ENCODE measurements around the gene SSH2. TPM values are rescaled to one million over a fixed set of nuclear protein-coding genes. Genes with fewer than 3 reads are reported as not detected.

The SSH2 gene
- total RNA-seq, 1 donor from 2014 or later, result 12.2 TPM

DNA sequence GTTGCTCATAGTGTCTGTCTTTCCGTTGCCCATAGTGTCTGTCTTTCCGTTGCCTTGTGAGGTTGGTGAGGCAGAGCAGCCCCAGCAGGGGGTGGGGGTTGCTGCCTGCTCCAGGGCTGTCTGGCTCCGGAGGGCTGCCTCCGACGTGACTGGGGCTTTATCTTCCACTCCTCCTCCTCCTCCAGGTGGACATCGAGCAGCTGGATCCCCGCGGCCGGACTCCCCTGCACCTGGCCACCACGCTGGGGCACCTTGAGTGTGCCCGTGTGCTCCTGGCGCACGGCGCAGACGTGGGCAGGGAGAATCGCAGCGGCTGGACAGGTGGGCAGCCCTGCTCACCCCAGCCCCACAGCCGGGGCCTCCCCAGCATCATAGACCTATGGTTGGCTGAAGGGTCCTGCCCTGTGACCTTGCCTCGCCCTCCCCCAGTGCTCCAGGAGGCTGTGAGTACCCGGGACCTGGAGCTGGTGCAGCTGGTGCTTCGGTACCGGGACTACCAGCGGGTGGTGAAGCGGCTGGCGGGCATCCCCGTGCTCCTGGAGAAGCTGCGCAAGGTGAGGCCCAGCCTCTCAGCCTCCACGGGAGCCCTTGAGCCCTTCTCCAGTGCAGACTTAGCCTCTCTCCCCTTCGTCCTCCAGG, 322.4 kb downstream of the SSH2 start:
- peaks cover 6% of the 10 kb centered on the region for H3K4me1 Mint-ChIP-seq
- Histone ChIP-seq H3K79me2 (ENCODE audit: low read depth) (peaks cover 6% of the 10 kb centered on the region), H3K27me3 (peaks cover 1% of the 10 kb centered on the region), H3K4me3 (no peak overlapping the region), H3K9me3 (ENCODE audit: low read depth) (no peaks in the 10 kb centered on the region), H3K4me1 (no peaks in the 10 kb centered on the region), H2AFZ (replicated peaks) (no peak overlapping the region), H3K36me3 (no peaks in the 10 kb centered on the region), H3F3A (ENCODE audit: low read depth) (peaks cover 1% of the 10 kb centered on the region), H3K4me2 (no peak overlapping the region), H4K20me1 (ENCODE audit: low read depth) (no peaks in the 10 kb centered on the region), H3K27ac (no peak overlapping the region), H3K9ac (no peak overlapping the region)
- TF ChIP-seq, protein P1, sequence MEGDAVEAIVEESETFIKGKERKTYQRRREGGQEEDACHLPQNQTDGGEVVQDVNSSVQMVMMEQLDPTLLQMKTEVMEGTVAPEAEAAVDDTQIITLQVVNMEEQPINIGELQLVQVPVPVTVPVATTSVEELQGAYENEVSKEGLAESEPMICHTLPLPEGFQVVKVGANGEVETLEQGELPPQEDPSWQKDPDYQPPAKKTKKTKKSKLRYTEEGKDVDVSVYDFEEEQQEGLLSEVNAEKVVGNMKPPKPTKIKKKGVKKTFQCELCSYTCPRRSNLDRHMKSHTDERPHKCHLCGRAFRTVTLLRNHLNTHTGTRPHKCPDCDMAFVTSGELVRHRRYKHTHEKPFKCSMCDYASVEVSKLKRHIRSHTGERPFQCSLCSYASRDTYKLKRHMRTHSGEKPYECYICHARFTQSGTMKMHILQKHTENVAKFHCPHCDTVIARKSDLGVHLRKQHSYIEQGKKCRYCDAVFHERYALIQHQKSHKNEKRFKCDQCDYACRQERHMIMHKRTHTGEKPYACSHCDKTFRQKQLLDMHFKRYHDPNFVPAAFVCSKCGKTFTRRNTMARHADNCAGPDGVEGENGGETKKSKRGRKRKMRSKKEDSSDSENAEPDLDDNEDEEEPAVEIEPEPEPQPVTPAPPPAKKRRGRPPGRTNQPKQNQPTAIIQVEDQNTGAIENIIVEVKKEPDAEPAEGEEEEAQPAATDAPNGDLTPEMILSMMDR (IDR thresholded peaks at IDR 0.05), result no peak
- no peak for TF ChIP-seq EZH2phosphoT487 (IDR thresholded peaks at IDR 0.05)
- TF ChIP-seq EZH2 (IDR thresholded peaks at IDR 0.05), result no peak
- no peak for DNase-seq (ENCODE audit: low spot score)
- no peaks in the 10 kb centered on the region for H3K9me3 Mint-ChIP-seq
- H3K36me3 Mint-ChIP-seq, result peaks cover 10% of the 10 kb centered on the region
- peaks cover 2% of the 10 kb centered on the region for H3K27me3 Mint-ChIP-seq (ENCODE audit: insufficient read depth, low read depth)
- H3K4me3 Mint-ChIP-seq, result no peak overlapping the region
- no peak overlapping the region for H3K27ac Mint-ChIP-seq

DNA sequence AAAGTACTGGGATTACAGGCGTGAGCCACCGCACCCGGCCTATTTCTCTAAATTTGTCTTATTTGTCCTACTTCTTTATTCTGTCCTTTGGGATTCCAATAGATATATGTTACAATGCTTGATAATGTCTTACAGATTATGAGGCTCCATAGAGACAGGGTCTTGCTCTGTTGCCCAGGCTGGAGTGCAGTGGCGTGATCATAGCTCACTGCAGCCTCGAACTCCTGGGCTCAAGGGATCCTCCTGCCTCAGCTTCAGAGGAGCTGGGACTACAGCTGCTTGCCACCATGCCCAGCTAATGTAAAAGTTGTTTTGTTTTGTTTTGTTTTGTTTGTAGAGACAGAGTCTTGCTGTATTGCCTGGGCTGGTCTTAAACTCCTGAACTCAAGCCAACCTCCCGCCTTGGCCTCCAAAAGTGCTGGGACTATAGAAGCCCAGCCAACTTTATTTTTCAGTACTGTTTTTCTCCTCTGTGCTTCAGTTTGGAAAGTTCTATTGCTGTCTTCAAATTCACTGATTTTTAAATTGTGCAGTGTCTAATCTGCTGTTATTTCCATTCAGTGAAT, 326.8 kb downstream of the SSH2 start:
- Histone ChIP-seq H3F3A (ENCODE audit: low read depth) (peaks cover 7% of the 10 kb centered on the region), H3K36me3 (no peaks in the 10 kb centered on the region), H3K9ac (no peak overlapping the region), H3K4me2 (no peak overlapping the region), H3K9me3 (ENCODE audit: low read depth) (no peaks in the 10 kb centered on the region), H4K20me1 (ENCODE audit: low read depth) (no peaks in the 10 kb centered on the region), H2AFZ (replicated peaks) (no peak overlapping the region), H3K4me1 (peaks cover 13% of the 10 kb centered on the region), H3K27ac (no peak overlapping the region), H3K4me3 (no peak overlapping the region), H3K27me3 (no peaks in the 10 kb centered on the region), H3K79me2 (ENCODE audit: low read depth) (peaks cover 31% of the 10 kb centered on the region)
- peaks cover 3% of the 10 kb centered on the region for H3K36me3 Mint-ChIP-seq
- peak overlapping the region; percentile 51 for H3K27ac Mint-ChIP-seq
- H3K27me3 Mint-ChIP-seq (ENCODE audit: insufficient read depth, low read depth), result peaks cover 5% of the 10 kb centered on the region
- TF ChIP-seq EZH2 (IDR thresholded peaks at IDR 0.05) (no peak), EZH2phosphoT487 (IDR thresholded peaks at IDR 0.05) (no peak)
- TF ChIP-seq, protein P1 (IDR thresholded peaks at IDR 0.05), result no peak
- H3K9me3 Mint-ChIP-seq, result no peaks in the 10 kb centered on the region
- H3K4me3 Mint-ChIP-seq, result no peak overlapping the region
- no peak for DNase-seq (ENCODE audit: low spot score)
- H3K4me1 Mint-ChIP-seq, result peaks cover 16% of the 10 kb centered on the region

DNA sequence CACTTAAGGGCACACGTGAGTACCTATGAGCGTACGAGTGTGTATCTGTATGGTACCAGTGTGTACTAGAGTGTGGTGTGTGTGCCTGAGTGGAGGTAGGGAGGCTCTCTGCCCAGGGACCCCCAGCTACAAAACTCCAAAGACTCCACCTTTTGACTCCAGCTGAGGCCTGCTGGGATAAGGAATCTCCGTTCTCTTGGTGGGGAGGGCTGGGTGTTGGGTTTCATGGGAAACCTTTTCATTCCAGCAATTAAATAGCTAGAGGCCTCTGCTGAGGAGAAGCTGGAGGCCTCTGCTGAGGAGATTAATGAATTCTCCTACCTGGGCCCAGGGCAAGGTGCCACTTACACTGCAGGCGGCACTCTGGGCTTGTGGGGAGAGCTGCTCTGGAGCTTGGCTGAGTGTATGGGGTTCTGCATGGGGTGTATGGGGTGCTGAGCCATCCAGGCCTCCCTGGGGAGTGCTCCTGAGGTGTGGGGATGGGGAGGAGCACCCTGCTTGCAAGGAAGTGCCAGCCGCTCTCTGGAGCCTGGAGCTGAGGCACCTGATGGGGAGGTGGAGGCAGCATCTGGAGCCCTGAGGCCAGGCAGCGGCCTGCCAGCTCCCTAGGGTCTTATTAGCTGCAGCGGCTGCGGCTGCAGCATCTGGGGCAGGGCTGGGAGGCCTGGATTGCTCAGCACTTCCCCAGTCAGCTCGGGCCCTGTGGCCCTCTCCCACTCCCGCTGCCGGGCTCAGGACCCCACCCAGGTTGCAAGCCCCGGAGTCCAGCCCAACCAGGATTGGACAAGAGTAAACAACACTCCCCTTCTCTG, 332.5 kb downstream of the SSH2 start:
- Histone ChIP-seq H3K4me1 (peaks cover 51% of the 10 kb centered on the region), H3K9ac (no peak overlapping the region)

More for the DNA sequence above, 332.5 kb downstream of the SSH2 start:
- H3K9me3 Mint-ChIP-seq, result no peaks in the 10 kb centered on the region
- no peaks in the 10 kb centered on the region for H3K36me3 ChIP-seq
- H3K27me3 ChIP-seq, result no peaks in the 10 kb centered on the region
- H3K4me3 ChIP-seq, result no peak overlapping the region
- DNase-seq (ENCODE audit: low spot score), result peak; percentile 66
- H3K27me3 Mint-ChIP-seq (ENCODE audit: insufficient read depth, low read depth), result peaks cover 6% of the 10 kb centered on the region
- peaks cover 34% of the 10 kb centered on the region for H4K20me1 ChIP-seq (ENCODE audit: low read depth)
- H3K4me2 ChIP-seq, result peak overlapping the region; percentile 72
- no peaks in the 10 kb centered on the region for H3K36me3 Mint-ChIP-seq
- peaks cover 40% of the 10 kb centered on the region for H3K79me2 ChIP-seq (ENCODE audit: low read depth)
- no peaks in the 10 kb centered on the region for H3K9me3 ChIP-seq (ENCODE audit: low read depth)
- peaks cover 37% of the 10 kb centered on the region for H3F3A ChIP-seq (ENCODE audit: low read depth)
- peak overlapping the region; percentile 44 for H3K27ac ChIP-seq
- H3K4me1 Mint-ChIP-seq, result peaks cover 42% of the 10 kb centered on the region
- no peak for TF ChIP-seq EZH2phosphoT487 (IDR thresholded peaks at IDR 0.05)
- no peak for TF ChIP-seq EZH2 (IDR thresholded peaks at IDR 0.05)
- TF ChIP-seq, protein P1 (IDR thresholded peaks at IDR 0.05), result no peak
- H2AFZ ChIP-seq (replicated peaks), result no peak overlapping the region
- peak overlapping the region; percentile 71 for H3K4me3 Mint-ChIP-seq
- no peak overlapping the region for H3K27ac Mint-ChIP-seq

Measured in neural progenitor cell (in vitro differentiated cells).